ENCODE results near the gene LIMS1. TPM values are rescaled to one million over a fixed set of nuclear protein-coding genes. Genes with fewer than 3 reads are reported as not detected.
"Not testable (repeated sequence)": the region's sequence is repeated elsewhere in the genome, so short reads cannot be mapped to it uniquely, and the experiment has no call there.

LIMS1 gene
- total RNA-seq, 2 donors from 2014 or later = 104 to 122 TPM

DNA sequence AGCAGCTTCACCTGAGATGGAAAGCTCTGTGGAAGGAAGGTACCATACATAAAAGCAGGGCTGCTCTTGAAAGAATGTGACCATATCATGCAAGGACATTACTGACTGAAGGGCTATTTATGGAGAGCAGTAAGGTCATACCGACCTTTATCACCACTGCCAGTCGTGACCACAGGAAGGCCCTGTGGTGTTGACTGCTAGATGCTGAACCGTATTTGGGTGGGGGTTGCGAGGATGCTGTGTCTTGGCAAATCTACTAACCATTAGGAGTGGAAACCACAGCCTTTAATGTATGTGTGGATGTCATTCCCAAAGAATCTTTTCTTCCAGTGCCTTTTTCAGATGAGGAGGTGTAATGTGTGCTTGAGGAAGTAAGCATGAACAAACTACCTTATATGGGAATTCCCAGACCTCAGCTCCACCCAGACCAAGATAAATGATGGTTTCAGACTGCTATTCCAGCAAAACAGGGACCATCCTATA is 60.8 kb downstream of the LIMS1 start:
- Mint-ChIP-seq H3K27ac (peak overlapping the region; percentile 49), H3K4me3 (peak overlapping the region; percentile 76 to 93), H3K9me3 (no peaks in the 10 kb centered on the region), H3K4me1 (ENCODE audit: low read depth) (peaks cover 57% of the 10 kb centered on the region), H3K27me3 (ENCODE audit: low read depth) (no peaks in the 10 kb centered on the region), H3K36me3 (ENCODE audit: insufficient read depth in 2 of 2) (peaks cover 0 to 2% of the 10 kb centered on the region in 2 donors)
- DNase-seq = peak in 1 of 2 donors; percentile 34
- ATAC-seq (replicated peaks in 1 of 2) = peak; percentile 55 to 56

GRCh38 chr2:108595771-108596170 is 61.5 kb downstream of the LIMS1 start:
- not testable (repeated sequence) for H3K27ac Mint-ChIP-seq; H3K27me3 Mint-ChIP-seq (ENCODE audit: low read depth); ATAC-seq (replicated peaks in 1 of 2); DNase-seq; H3K9me3 Mint-ChIP-seq; H3K36me3 Mint-ChIP-seq (ENCODE audit: insufficient read depth in 2 of 2)
- Mint-ChIP-seq H3K4me1 (ENCODE audit: low read depth) (peaks cover 50% of the 10 kb centered on the region), H3K4me3 (peak overlapping the region; percentile 76 to 93)

DNA sequence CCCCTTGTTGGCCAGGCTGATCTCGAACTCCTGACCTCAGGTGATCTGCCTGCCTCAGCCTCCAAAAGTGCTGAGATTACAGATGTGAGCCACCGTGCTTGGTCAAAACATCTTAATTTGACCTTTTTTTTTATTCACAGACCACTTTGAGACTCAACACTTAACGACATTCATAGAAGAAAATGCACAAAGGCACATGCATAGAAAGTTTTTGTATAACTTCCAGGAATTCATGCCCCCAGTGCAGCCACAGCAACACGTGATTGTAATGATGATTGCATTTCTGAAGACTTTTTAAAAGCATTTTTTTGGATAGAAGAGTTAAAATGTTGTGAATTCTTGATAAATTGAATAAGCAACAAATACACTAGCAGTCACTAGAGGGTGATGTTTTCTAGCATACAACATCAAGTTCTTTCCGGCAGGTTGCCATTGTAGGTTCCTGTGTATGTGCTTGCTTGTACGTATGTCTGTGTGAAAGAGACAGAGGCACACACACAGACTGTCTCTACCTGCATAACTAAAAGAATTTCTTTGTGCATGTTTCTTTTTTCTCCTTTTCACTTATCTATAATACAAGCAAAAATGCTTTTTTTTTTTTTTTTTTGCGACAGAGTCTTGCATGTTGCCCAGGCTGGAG is 63.0 kb downstream of the LIMS1 start:
- not testable (repeated sequence) for DNase-seq; H3K36me3 Mint-ChIP-seq (ENCODE audit: insufficient read depth in 2 of 2); H3K27ac Mint-ChIP-seq; H3K4me3 Mint-ChIP-seq; H3K9me3 Mint-ChIP-seq; H3K27me3 Mint-ChIP-seq (ENCODE audit: low read depth)
- peaks cover 46% of the 10 kb centered on the region for H3K4me1 Mint-ChIP-seq (ENCODE audit: low read depth)
- ATAC-seq (replicated peaks in 1 of 2) = peak; percentile 43 to 57

DNA sequence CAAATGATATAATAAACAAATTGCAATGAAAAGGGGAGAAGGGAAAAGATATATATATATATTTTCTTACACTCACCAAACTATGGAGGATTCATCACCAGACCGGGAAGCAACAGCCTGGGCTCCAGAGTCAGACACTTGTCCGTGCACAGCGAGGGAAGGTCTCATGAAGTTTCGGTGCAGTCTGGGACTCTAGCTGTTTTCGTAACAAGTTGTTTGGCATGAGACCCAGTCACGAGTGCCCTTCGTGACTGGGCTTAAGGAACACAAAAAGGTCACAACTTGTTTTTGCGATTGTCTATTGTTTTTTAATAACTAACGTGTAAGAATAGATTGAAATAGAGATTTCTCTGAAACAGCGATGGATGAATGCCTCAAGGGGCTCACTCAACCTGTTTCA is 66.9 kb downstream of the LIMS1 start:
- H3K4me1 Mint-ChIP-seq (ENCODE audit: low read depth) = peaks cover 26% of the 10 kb centered on the region
- not testable (repeated sequence) for H3K36me3 Mint-ChIP-seq (ENCODE audit: insufficient read depth in 2 of 2); H3K27ac Mint-ChIP-seq; H3K9me3 Mint-ChIP-seq; ATAC-seq (replicated peaks in 1 of 2); H3K27me3 Mint-ChIP-seq (ENCODE audit: low read depth); H3K4me3 Mint-ChIP-seq; DNase-seq

- Mint-ChIP-seq H3K27ac (no peak overlapping the region), H3K27me3 (ENCODE audit: low read depth) (no peaks in the 10 kb centered on the region), H3K9me3 (no peaks in the 10 kb centered on the region), H3K36me3 (ENCODE audit: insufficient read depth in 2 of 2) (peaks cover 0 to 1% of the 10 kb centered on the region in 2 donors), H3K4me3 (no peak overlapping the region), H3K4me1 (ENCODE audit: low read depth) (peaks cover 24% of the 10 kb centered on the region)
- ATAC-seq (replicated peaks in 1 of 2) = no peak
- DNase-seq = no peak
These were observed 68.2 kb downstream of the LIMS1 start for GRCh38 chr2:108602422-108602821.

- H3K4me3 Mint-ChIP-seq = no peak overlapping the region
- DNase-seq = no peak
- H3K4me1 Mint-ChIP-seq (ENCODE audit: low read depth) = peaks cover 34% of the 10 kb centered on the region
- H3K27me3 Mint-ChIP-seq (ENCODE audit: low read depth) = no peaks in the 10 kb centered on the region
- no peak overlapping the region for H3K27ac Mint-ChIP-seq
- no peaks in the 10 kb centered on the region for H3K9me3 Mint-ChIP-seq
- H3K36me3 Mint-ChIP-seq (ENCODE audit: insufficient read depth in 2 of 2) = peaks cover 0 to 1% of the 10 kb centered on the region in 2 donors
- no peak for ATAC-seq (replicated peaks in 1 of 2)
These were observed 69.9 kb downstream of the LIMS1 start for GRCh38 chr2:108604196-108604595.

DNA sequence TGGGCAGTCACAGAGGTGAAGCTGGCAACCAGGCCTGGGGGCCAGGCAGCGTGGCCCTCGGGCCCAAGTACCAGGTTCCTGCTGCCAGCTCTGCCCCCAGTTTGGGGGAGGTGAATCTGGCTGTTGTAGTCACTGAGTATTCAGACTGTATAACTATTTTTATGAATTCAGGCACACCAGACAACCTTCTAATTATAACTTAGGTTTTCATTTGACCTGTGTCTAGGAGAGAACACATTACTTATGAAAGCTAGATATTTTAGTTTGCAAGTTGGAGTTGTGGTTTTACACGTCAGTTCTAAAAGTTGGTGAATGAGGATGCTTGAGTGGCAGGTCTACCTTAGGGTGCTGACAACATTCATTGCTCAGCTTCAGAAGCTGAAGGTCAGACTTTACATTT is 71.7 kb downstream of the LIMS1 start:
- Mint-ChIP-seq H3K4me3 (peak overlapping the region in 1 of 2 donors; percentile 47), H3K27ac (peak overlapping the region; percentile 66), H3K27me3 (ENCODE audit: low read depth) (no peaks in the 10 kb centered on the region), H3K4me1 (ENCODE audit: low read depth) (peaks cover 48% of the 10 kb centered on the region), H3K9me3 (no peaks in the 10 kb centered on the region), H3K36me3 (ENCODE audit: insufficient read depth in 2 of 2) (peaks cover 0 to 1% of the 10 kb centered on the region in 2 donors)
- ATAC-seq (replicated peaks in 1 of 2) = peak; percentile 74 to 80
- DNase-seq = no peak

- no peaks in the 10 kb centered on the region for H3K27me3 Mint-ChIP-seq (ENCODE audit: low read depth)
- peak in 1 of 2 donors; percentile 35 for DNase-seq
- no peak overlapping the region for H3K27ac Mint-ChIP-seq
- peaks cover 0 to 1% of the 10 kb centered on the region in 2 donors for H3K36me3 Mint-ChIP-seq (ENCODE audit: insufficient read depth in 2 of 2)
- no peak for ATAC-seq (replicated peaks in 1 of 2)
- H3K4me1 Mint-ChIP-seq (ENCODE audit: low read depth) = peaks cover 64% of the 10 kb centered on the region
- no peaks in the 10 kb centered on the region for H3K9me3 Mint-ChIP-seq
- no peak overlapping the region for H3K4me3 Mint-ChIP-seq
These were observed 73.5 kb downstream of the LIMS1 start for GRCh38 chr2:108607706-108608301.

- Mint-ChIP-seq H3K4me3 (peak overlapping the region; percentile 37 to 84), H3K27me3 (ENCODE audit: low read depth) (no peaks in the 10 kb centered on the region), H3K9me3 (no peaks in the 10 kb centered on the region), H3K36me3 (ENCODE audit: insufficient read depth in 2 of 2) (no peaks in the 10 kb centered on the region), H3K27ac (peak overlapping the region; percentile 52), H3K4me1 (ENCODE audit: low read depth) (peaks cover 81% of the 10 kb centered on the region)
- ATAC-seq (replicated peaks in 1 of 2) (no peak), DNase-seq (no peak)
These were observed 76.8 kb downstream of the LIMS1 start for GRCh38 chr2:108611021-108611420.

DNA sequence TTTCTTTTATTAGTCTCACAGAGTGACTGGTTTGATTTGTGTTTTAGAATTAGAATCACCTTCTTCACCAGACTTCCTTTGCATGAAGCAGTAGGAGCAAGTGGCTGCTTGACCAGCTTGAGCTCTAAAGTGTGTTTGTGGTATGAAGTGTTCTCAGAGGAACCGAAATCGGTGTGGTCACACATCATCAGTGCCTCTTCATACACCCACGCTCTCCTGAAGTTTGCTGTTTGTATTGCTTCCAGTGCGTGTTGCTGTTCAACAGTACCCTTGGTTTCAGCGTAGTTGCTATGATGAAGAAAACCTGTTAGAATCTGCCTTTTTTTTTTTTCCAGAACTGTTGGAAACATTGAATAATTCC is 77.9 kb downstream of the LIMS1 start:
- peaks cover 81% of the 10 kb centered on the region for H3K4me1 Mint-ChIP-seq (ENCODE audit: low read depth)
- no peaks in the 10 kb centered on the region for H3K27me3 Mint-ChIP-seq (ENCODE audit: low read depth)
- peak overlapping the region; percentile 53 to 85 for H3K4me3 Mint-ChIP-seq
- ATAC-seq (replicated peaks in 1 of 2) (peak; percentile 77), DNase-seq (peak; percentile 60 to 68)
- peak overlapping the region; percentile 90 for H3K27ac Mint-ChIP-seq
- H3K36me3 Mint-ChIP-seq (ENCODE audit: insufficient read depth in 2 of 2) = no peaks in the 10 kb centered on the region
- no peaks in the 10 kb centered on the region for H3K9me3 Mint-ChIP-seq

DNA sequence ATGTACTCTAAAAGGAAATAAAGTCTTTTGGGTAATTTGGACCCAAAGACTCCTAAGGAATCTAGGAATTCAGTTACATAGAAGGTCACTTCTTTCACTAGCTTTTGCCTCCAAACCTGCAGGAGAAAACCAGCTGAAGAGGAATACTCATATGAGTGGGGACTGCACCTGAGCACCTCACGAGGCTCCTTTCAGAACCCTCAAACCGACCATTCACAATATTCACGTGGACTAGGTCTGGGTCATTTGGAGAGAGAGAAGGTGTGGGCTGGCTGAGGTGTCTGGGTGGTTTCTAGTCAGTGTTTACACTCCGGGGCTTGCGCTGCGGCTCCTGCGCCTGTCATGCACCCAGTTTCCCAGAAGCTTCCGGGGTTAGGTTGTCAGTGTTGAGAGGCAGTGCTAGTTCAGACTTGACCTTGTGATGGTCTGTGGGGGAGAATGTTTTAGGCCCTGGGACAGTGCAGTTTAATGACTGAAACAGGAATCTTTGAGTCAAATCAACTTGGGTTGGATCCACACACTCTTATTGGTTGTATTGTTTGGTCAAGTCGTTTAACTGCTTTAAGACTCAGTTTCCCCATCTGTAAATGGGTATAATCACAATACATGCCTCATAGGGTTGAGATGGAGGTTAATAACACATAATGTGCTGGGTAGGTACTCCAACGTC is 78.4 kb downstream of the LIMS1 start:
- DNase-seq = peak; percentile 77 to 81
- H3K27me3 Mint-ChIP-seq (ENCODE audit: low read depth) = no peaks in the 10 kb centered on the region
- H3K27ac Mint-ChIP-seq = peak overlapping the region; percentile 90
- no peaks in the 10 kb centered on the region for H3K9me3 Mint-ChIP-seq
- peak overlapping the region; percentile 31 to 85 for H3K4me3 Mint-ChIP-seq
- peaks cover 86% of the 10 kb centered on the region for H3K4me1 Mint-ChIP-seq (ENCODE audit: low read depth)
- ATAC-seq (replicated peaks in 1 of 2) = peak; percentile 87
- no peaks in the 10 kb centered on the region for H3K36me3 Mint-ChIP-seq (ENCODE audit: insufficient read depth in 2 of 2)

DNA sequence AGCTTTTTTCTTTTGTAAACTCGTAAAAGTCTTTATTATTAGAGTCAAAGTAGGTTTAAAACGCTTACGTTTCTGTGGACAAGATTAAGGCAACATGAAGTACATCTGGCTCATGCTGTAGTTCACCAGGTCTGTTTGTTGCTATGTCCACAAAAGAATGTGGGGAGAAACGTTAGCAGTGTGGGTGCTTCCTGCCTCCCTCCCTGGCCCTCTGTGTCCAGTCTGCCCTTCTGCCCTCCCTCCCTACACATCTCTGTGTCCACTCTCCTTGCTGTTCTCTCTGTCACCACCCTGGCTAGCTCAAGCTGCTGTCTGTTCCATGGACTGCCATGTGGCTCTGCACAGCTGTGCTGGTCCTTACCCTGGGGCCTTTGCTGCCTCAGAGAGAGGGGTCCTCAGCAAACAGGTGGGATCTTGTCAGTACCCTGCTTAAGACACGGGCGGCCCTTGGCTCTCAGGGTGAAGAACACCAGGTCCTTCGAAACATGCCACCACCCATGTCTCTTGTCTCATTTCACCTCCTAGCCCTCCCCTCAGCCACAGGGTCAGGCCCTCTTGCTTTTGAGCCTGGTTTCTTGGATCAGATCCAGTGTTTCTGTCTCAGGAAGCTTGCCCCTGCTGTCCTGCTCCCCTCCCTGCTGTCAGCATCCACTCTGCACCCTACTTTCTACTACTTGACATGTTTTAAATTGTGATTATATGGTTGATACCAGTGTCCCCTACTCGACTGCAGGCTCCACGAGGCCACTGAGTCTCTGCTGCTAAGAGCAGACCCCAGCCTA is 79.2 kb downstream of the LIMS1 start:
- Mint-ChIP-seq H3K36me3 (ENCODE audit: insufficient read depth in 2 of 2) (no peaks in the 10 kb centered on the region), H3K4me3 (peak overlapping the region in 1 of 2 donors; percentile 62), H3K27ac (peak overlapping the region; percentile 90), H3K4me1 (ENCODE audit: low read depth) (peaks cover 88% of the 10 kb centered on the region), H3K27me3 (ENCODE audit: low read depth) (no peaks in the 10 kb centered on the region), H3K9me3 (no peaks in the 10 kb centered on the region)
- no peak for ATAC-seq (replicated peaks in 1 of 2)
- no peak for DNase-seq
